Ammon's horn (tissue), 1 donor: ENCODE results near the gene NANOGP8.

ENCODE experiments used
- DNase-seq: peaks from one replicate; pipeline ENCODE4 v3.0.0-alpha.2; 2016; ENCODE audit warnings: low spot score

The NANOGP8 gene

DNA sequence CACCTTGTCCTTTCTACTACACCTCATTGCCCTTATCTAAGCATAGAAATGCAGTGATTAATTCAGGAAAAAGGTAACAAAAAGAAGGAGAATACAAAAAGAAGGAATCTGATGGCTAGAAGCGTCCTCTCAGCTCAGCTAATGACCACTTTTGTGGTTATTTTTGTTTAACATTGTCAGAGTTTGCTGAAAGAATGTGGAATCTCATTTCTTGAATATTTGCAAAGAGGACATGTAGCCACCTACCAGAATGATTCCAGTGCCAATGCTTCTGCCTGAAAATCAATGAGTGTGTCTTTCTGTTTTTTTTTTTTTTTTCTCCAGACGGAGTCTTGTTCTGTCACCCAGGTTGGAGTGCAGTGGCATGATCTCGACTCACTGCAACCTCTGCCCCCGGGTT, 24.5 kb downstream of the NANOGP8 start:
- no peak for DNase-seq

DNA sequence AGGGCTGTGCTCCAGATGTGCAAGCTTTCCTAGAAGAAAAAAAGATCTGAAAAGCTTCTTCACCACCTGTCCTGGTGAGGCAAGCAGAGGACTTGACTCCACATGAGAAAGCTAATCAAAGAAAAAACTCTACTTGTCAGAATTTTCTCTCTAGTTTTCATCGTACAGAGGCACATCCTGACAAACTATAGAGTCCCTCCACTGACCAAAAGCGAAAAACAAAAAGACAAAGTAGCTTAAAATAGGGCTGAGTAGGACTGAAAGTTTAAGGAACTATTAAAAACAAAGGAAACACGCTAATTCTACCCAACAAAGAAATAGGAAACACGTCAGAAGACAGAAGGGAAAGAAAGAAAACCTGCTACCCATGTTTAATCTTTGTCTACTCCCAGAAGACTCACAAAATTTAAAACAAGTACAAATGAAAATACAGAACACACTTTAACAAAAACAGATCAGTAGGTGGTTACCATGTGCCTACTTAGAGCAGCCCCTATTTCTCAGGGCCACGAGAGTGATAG, 26.5 kb downstream of the NANOGP8 start:
- no peak for DNase-seq

DNA sequence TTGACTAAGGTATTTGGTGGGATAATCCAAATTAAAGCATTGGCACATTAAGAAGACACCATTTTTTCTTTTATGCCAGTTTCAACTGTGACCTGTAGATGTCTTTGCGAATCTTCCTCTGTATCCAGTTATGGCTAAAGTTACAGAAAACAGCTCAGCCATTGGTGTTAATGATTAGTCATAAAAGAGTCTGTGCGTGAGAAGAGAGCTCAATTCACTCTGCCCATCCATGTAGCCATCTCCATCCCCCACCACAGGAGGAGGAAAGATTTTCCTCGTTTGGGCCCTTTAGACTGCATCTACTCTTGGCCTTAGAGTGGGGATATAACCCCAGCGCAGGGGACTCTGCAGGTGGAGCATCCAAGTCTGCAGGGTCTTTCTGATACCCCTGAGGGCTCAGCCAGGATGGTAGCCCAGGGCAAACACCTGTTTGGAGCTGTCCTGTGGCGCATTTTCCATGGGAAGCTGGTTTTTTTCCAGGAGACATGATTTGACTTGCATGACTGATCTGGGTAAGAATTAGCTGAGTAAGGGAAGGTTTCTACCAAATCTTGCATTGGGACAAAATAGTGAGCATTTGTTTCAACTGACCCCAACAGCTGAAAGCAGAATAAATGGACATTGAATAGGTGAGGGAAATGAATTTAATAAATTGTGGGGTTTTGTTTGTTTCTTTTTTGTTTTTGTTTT, 29.5 kb downstream of the NANOGP8 start:
- DNase-seq = no peak

DNA sequence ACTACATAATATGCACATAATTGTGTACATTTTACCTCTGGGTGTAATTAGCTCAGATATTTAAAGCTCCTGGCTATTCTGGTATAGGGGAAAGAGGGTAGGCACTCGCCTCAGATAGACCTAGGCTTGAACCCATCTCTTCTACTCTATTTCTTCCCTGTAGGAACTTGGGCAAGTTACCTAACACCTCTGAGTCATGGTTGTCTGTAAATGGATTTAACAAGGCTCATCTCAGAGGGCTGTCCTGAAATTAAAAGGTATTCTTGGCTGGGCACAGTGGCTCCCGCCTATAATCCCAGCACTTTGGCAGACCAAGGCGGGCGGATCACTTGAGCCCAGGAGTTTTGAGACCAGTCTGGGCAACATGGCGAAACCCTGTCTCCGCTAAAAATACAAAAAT, 30.7 kb downstream of the NANOGP8 start:
- no peak for DNase-seq

DNA sequence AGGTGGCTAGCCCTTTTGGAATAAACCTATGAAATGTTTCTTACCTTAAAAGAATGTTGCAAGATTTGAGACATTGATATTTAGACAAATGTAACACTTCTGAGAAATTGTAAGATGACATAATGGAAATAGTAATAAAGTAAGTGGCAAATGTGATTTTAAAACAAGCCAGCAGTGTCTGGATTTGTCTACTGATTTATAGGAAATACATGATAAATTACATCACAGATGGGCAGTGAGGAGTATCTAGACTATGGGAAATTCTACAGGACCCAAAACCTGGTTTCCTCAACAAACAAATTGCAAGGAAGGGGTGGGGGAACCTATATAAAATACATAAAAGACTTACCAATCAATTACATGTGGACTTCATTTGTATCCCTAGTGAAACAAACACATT, 37.1 kb downstream of the NANOGP8 start:
- DNase-seq = no peak

DNA sequence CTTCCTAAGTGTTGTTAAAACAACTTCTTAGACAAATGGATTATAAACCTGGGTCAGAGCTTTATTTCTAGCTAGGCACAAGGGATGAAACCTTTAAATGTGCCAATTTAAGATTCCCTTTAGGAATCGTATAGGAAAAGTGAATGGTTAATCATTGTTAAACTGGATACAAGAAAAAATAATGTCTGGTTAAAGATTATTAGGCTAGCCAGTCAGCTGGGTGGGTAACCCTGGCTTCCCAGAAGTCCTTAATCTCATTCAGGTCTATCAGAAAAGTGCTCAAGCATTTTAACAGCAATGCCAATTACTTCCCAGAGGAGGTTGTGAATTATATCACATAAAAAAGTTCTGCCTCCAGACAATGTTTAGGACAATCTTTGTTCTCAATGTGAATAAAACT, 37.6 kb downstream of the NANOGP8 start:
- DNase-seq = no peak

DNA sequence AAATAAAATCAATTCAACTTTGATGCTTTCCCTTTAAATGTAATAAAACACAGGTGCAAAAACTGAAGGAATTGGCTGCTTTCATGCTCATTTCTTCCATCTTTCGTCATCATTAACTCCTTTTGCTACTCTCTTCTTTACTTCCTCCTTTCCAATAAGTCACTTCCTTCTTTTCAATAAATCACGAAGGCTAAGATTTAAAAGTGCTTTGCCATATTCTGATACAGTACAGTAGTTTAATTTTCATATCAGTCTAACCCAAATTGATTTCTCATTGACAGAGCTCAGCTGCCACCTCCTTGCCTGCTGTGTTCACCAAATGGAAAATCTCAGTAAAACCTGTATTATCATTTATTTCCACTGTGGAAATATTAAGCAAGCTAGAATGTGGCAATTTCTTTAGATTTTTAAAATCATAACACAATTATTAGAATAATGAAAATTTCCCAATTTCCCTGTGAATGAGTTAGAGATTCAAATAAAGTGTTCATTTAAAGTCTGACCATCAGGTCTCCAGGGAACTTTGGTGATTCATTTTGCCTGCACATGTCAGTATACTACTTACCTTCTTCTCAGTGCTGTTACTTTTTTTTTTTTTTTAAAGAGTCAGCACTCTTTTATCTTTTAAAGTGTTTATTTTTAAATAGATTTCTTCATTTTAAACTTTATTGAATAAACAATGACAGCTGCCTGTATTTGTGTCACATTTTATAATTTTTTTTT, 41.6 kb downstream of the NANOGP8 start:
- no peak for DNase-seq

DNA sequence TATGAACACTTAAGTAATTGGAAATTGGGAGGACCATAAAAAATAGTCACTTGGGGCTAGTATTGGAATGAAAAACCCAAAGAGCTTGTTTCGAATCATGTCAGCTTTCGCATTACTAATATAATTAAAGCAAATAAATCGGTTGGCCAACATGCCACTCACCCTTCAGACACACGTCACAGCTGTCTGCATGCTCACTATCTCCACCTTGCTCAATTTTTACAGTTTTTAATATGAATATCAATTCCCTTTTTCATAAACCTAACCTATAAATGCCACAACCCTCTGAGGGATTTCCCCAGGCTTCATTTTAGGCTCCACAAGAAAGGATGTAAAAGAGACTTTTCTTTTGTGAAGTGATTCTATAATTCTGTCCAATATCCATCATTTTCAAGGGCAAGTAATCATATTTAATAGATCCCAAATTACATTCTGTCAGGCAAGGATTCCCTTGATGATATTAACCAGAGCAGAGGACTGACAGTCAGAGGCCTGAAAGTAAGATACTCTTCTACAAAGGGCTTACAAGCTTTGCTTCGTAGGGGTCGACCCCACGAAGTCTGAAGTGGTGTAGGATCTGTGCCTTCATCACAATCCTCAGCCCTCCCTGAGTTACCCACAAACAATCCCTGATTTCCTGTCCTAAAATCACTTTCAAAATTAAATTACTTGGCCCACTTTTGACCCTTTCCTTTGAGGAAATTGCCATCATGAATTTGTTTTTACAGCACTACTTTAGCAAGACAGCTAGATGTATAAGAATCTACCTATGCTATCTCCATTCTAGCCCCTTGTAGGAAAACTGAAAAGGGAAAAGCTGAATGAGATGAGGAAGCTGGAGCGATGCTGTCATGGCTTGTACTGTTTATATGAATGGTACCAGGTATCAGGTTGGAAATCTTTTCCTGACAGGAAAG, 44.5 kb downstream of the NANOGP8 start:
- no peak for DNase-seq

DNA sequence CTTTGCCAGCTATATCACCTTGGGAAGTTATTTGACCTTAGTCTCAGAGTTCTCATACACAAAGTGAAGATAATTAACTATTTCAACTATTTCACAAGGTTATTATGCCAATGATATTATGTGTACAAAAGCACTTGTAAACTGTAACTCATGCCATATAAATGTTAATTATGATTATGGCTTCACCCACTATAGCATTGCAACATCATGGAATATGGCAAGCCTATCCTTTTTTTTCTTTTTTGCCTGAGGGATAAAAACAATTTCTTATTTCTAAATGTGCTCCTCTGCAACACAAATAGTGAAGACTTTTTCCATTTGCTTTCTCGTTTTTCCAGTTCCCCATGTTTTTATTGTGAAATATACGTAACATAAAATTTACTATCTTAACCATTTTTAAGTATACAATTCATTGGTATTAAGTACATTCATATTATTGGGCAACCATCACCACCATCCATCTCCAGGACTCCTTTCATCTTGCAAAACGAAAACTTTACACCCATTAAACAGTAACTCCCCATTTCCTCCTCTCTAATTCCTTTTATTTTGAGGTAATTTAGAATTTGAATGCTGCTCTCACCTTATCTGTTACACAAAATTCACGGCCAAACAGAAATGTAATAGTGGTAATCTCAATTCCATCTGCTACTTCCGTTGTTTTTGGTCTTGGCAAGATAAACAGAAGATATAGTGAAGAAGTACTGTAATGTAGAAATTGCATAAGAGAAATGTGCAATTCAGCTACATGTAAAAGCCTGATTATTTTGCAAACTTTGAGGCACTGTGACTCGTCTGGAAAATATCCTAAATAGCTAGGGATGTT, 46.3 kb downstream of the NANOGP8 start:
- no peak for DNase-seq
